CD4-positive, alpha-beta T cell treated with Interleukin-10 for 1 hour (primary cell): Measurements from ENCODE around the gene PDAP1.
A peak's percentile ranks its signal among the peaks of the same experiment; 100 is the strongest.
"Not testable (repeated sequence)": the region's sequence is repeated elsewhere in the genome, so short reads cannot be mapped to it uniquely, and the experiment has no call there.

Experiments
- DNase-seq: peaks from one replicate; pipeline ENCODE4 v3.0.0-alpha.2; 2020

Gene PDAP1

DNA sequence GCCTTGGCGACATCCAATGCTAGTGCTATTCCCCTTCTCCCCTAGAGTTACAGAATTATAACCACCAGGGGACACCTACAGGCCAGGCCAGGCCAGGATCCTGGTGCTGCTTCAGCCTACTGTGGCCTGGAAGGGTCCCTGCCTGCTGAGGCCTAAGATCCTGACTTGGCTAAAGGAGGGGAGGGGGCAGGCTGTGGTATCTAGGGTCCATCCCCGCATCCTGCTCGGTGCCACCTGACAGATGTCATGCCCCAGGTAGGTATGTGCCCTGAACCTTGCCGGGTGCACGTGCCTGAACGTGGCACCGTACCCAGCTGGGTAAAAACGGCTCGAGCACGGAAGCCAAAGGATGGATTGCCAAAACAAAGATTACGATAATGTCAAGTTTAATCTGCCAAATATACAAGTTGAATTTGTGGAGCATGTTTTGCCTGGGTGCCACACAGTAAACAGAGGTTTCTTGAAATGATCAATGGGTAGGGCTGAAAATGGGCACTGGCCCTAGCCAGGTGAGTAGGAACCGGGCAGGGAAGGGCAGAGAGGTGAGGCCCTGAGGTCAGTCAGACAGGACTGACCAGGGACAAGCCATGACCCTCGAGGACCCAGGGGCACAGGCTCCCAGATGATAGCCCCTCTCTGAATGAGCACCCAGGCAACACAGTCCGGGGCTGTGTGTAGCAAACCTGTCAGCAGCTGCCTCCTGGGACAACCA lies 12.6 kb downstream of the PDAP1 start:
- DNase-seq, result no peak

DNA sequence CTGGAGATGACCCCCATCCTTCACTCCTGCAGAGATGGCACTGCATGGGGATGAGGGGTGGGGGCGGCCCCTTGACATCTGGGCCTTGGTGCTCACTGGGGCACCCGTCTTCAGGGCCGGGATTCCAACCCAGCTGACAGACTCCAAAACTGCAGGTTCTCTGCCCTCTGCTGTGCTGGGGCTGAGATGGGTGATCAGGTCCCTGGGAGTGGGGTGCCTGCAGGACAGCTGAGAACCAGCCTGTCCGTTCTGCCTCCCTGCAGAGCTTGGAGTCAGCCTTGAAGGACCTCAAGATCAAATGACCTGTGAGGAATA lies 14.3 kb downstream of the PDAP1 start:
- DNase-seq, result no peak

GRCh38 chr7:99393355-99394187 lies 14.8 kb downstream of the PDAP1 start:
- no peak for DNase-seq

DNA sequence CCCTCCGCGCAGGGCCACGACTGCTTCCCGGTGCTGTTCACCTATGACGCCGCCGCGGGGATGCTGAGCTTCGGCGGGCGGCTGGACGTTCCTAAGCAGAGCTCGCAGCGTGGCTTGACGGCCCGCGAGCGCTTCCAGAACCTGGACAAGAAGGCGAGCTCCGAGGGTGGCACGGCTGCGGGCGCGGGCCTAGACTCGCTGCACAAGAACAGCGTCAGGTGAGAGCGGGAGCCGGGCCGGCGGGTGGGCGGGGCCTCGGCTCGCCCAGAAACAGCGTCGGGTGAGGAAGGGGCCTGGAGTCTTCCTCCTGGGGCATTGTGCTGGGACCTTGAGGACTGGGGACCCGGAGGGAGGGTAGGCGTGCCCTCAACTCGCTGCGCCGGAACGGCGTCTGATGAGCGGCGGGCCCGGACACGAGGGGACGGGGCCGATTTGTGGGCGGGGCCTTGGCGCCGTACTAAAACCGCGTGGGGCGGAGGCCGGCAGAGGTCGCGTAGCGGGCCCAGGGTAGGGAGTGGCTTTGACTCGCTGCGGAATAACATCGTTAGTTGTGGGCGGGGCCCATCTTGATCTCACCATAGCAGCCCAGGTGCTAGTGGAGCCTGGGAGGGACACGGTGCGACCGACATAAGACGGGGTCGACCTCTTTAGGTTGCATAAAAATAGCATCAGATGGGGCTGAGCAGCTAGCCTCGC lies 15.6 kb downstream of the PDAP1 start:
- peak; percentile 91 for DNase-seq

- no peak for DNase-seq
Observed at GRCh38 chr7:99392046-99392445, 16.4 kb downstream of the PDAP1 start.

DNA sequence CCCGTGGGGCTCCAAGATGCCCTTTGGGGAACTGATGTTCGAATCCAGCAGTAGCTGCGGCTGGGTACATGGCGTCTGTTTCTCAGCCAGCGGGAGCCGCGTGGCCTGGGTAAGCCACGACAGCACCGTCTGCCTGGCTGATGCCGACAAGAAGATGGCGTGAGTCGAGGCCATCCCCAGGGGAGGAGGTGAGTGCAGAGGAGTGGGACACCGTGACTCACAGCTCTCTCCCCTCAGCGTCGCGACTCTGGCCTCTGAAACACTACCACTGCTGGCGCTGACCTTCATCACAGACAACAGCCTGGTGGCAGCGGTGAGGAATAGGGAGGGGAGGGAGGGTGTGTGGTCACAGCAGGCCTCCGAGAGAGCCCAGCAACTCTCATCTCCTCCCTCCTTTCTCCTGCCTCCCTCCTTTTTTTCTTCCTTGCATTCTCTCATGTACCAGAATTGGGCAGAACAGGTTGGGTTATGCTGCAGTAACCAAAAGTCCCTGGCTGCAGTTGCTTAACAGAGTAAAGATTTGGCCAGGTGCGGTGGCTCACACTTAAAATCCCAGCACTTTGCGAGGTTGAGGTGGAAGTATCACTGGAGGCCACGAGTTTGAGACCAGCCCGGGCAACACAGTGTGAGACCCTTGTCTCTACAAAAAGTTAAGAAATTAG lies 17.3 kb downstream of the PDAP1 start:
- no peak for DNase-seq

- DNase-seq, result no peak
Observed at GRCh38 chr7:99389772-99390171, 18.6 kb downstream of the PDAP1 start.

- DNase-seq, result no peak
Observed at GRCh38 chr7:99387912-99388311, 20.5 kb downstream of the PDAP1 start.

DNA sequence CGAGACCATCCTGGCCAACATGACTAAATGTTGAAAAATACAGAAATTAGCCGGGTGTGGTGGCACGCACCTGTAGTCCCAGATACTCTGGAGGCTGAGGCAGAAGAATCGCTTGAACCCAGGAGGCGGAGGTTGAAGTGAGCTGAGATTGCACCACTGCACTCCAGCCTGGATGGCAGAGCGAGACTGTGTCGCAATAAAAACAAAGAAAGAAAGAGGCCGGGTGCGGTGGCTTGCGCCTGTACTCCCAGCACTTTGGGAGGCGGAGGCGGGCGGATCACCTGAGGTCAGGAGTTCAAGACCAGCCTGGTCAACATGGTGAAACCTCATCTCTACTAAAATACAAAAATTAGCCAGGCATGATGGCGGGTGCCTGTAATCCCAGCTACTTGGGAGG lies 21.2 kb downstream of the PDAP1 start:
- DNase-seq, result not testable (repeated sequence)

DNA sequence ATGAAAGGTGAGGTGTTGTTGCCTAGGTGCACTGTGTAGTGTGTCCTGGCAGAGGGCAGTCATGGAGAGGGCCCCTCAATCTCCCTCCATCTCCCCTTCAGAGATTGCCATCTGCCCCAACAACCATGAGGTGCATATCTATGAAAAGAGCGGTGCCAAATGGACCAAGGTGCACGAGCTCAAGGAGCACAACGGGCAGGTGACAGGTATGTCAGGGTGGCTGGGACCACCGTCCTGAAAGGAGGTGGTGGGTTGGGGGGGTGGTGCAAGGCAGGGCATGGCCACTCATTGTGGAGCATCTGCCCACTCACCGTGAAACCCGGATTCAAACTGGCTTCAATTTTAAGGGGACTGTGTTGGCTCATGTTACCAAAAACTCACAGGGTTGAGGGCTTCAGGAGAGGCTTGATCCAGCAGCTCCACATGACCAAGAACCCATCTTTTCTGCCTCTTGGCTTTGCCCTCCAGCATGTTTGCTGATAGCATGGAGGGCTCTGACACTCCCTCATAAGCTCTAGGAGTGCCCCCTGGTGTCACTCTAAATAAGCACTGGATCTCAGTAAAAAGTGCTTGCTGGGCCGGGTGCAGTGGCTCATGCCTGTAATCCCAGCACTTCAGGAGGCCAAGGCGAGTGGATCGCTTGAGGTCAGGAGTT lies 21.7 kb downstream of the PDAP1 start:
- DNase-seq, result peak; percentile 67

DNA sequence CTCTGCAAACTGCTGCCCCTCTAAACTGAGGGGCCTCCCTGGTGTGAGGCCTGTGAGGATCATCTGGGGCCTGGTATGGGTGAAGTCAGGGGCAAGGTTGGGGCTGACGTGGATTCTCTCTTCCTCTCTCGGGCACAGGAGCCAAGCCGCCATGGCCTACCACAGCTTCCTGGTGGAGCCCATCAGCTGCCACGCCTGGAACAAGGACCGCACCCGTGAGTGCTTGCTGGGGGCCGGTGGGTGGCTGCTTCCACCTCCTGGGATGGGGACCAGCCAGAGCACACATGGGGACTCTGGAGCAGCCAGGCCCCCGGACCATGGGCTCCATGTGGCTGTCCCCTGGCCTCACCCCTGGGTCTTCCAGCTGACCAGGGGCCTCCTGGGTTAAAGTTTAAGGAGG lies 22.8 kb downstream of the PDAP1 start:
- no peak for DNase-seq

GRCh38 chr7:99384523-99384922 lies 23.9 kb downstream of the PDAP1 start:
- no peak for DNase-seq

GRCh38 chr7:99383791-99384370 lies 24.5 kb downstream of the PDAP1 start:
- DNase-seq, result no peak

GRCh38 chr7:99383203-99383602 lies 25.2 kb downstream of the PDAP1 start:
- no peak for DNase-seq

- no peak for DNase-seq
Observed at GRCh38 chr7:99381664-99382075, 26.7 kb downstream of the PDAP1 start.

- DNase-seq, result peak; percentile 95
Observed at GRCh38 chr7:99380823-99381663, 27.4 kb downstream of the PDAP1 start.

- peak; percentile 66 for DNase-seq
Observed at GRCh38 chr7:99380032-99380822, 28.2 kb downstream of the PDAP1 start.

DNA sequence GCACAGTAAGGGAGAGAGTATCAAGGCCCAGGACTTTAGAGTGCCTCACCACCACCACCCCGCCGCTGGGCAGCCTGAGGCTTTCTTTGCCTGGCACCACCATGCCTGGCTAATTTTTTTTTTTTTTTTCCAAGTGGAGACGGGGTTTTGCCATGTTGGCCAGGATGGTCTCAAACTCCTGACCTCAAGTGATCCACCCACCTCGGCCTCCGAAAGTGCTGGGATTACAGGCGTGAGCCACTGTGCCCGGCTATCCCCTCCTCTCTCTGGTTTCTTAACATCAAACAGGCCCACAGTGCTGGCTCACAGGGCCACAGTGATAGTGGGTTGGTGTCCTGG lies 28.7 kb downstream of the PDAP1 start:
- DNase-seq, result not testable (repeated sequence)

DNA sequence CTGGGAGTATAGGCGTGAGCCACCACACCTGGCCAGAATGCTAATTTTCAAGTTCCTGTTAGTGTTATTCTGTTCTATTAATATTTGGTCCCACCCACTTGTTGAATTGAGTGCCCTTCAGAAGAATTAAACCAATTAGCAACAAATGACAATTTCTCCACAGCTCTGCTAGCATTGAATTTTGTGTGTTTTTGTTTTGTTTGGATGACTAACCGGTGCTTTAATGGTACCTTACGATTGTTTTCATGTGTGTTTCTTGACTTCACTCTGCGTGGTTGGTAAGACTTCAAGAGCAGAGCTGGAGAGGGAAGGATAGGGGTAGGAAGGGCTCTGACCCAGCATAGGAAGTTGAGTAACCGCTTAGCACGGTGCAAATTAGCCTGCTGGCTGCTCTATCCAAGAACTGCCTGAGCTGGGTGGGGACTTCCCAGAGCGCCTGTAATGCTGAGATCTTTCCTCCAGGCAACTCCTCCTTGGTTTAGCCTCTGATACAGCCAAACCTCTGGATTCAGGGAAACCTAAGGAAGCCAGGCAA lies 29.3 kb downstream of the PDAP1 start:
- DNase-seq, result peak; percentile 74

DNA sequence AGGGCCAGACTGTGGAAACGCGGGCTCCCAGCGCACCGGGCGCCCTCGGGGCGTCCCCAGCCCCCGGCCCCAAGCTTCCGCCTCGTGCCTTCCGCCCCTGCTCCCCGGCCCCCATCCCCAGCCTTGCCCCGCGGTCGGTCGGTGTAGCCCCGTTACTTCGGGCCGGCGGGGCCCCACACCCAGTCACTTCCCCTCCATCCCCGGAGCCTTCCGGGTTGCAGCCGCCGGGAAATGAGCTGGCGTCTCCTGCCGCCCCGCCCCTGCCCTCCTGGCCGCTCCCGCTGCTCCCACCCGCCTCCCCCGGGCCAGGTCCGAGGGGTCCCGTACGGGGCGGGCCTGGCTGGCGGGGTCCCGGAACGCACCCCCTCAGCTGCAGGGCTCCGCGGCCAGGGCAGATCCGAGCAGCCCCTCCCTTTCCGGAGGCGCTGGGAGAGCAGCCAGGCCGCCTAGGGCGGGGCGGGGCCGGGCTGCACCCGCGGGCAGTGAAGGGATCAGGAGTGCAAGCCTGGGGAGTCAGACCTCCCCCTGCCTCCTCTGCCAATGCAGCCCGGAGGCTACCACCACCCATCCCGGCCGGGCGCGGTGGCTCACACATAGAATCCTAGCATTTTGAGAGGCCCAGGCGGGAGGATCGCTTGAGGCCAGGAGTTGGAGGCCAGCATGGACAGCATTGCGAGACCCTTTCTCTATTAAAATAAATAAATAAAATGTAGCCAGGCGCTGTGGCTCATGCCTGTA lies 33.2 kb downstream of the PDAP1 start:
- peak; percentile 74 for DNase-seq
